GM04504 (cell line): ENCODE results near the gene MED10.
A peak's percentile ranks its signal among the peaks of the same experiment; 100 is the strongest.

ENCODE experiments used
- DNase-seq: peaks from one replicate; pipeline ENCODE4 v3.0.0-alpha.2; 2012; ENCODE audit warnings: low read depth

MED10 gene

GRCh38 chr5:6398570-6399230 is 20.4 kb upstream of the MED10 start:
- no peak for DNase-seq

GRCh38 chr5:6397536-6398269 is 19.4 kb upstream of the MED10 start:
- DNase-seq: no peak

GRCh38 chr5:6396836-6397535 is 18.6 kb upstream of the MED10 start:
- no peak for DNase-seq

GRCh38 chr5:6396043-6396442 is 17.7 kb upstream of the MED10 start:
- DNase-seq: no peak

- no peak for DNase-seq
Measured at GRCh38 chr5:6395621-6396020, 17.3 kb upstream of the MED10 start.

GRCh38 chr5:6395102-6395445 is 16.7 kb upstream of the MED10 start:
- DNase-seq: no peak

GRCh38 chr5:6394429-6395101 is 16.2 kb upstream of the MED10 start:
- no peak for DNase-seq

- no peak for DNase-seq
Measured at GRCh38 chr5:6393596-6394194, 15.3 kb upstream of the MED10 start.

- DNase-seq: no peak
Measured at GRCh38 chr5:6392561-6392960, 14.2 kb upstream of the MED10 start.

GRCh38 chr5:6391151-6391550 is 12.8 kb upstream of the MED10 start:
- DNase-seq: no peak

- no peak for DNase-seq
Measured at GRCh38 chr5:6389946-6390530, 11.7 kb upstream of the MED10 start.

- DNase-seq: no peak
Measured at GRCh38 chr5:6389397-6389796, 11.1 kb upstream of the MED10 start.

- no peak for DNase-seq
Measured at GRCh38 chr5:6387970-6388369, 9.6 kb upstream of the MED10 start.

GRCh38 chr5:6386271-6386670 is 7.9 kb upstream of the MED10 start:
- no peak for DNase-seq

GRCh38 chr5:6384856-6385255 is 6.5 kb upstream of the MED10 start:
- DNase-seq: no peak

GRCh38 chr5:6383376-6383775 is 5.0 kb upstream of the MED10 start:
- no peak for DNase-seq

GRCh38 chr5:6379246-6379645 is 899 bp upstream of the MED10 start:
- no peak for DNase-seq

GRCh38 chr5:6378766-6379103 is 388 bp upstream of the MED10 start:
- DNase-seq: peak; percentile 5

- DNase-seq: peak; percentile 0
Measured at GRCh38 chr5:6377582-6377904, 804 bp downstream of the MED10 start.

- peak; percentile 1 for DNase-seq
Measured at GRCh38 chr5:6376974-6377520, 1.3 kb downstream of the MED10 start.

GRCh38 chr5:6373081-6373846 is 5.1 kb downstream of the MED10 start:
- DNase-seq: no peak
